ENCODE data around the gene PTTG1IP. TPM values are rescaled to one million over a fixed set of nuclear protein-coding genes. Genes with fewer than 3 reads are reported as not detected.

PTTG1IP gene
- total and polyA plus RNA-seq, 2 experiments from 2014 or later, result 676 to 814 TPM

DNA sequence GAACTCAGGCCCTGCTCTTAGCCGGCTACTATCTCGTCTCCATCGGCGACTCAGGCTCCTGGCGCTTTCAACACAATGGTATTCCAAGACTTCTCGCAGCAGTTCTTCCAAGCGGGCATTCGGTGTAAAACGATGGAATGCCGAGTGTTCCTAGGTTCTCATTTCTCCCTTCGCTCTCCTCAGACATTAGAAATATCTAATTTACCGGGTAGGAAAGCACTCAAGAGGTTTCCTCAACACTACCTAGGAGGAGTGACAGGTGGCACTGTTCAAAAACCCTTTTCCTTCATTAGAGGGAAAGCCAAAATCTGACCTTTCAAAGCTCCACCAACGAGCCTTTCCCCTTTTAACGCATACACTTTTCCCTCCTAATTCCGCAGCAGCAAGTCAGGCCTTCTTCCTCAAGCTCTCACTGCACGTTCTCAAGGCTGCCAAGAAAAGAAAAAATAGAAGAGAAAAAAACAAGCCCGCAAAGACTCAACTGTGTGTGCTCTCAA is 72.5 kb downstream of the PTTG1IP start:
- H3K27me3 ChIP-seq (replicated peaks; ENCODE audit: insufficient read depth), result no peaks in the 10 kb centered on the region
- no peaks in the 10 kb centered on the region; the same call in none of the 2 replicates for H4K20me1 ChIP-seq (ENCODE audit: insufficient read depth)
- peaks cover 18% of the 10 kb centered on the region for H3K36me3 ChIP-seq (ENCODE audit: low read depth)

DNA sequence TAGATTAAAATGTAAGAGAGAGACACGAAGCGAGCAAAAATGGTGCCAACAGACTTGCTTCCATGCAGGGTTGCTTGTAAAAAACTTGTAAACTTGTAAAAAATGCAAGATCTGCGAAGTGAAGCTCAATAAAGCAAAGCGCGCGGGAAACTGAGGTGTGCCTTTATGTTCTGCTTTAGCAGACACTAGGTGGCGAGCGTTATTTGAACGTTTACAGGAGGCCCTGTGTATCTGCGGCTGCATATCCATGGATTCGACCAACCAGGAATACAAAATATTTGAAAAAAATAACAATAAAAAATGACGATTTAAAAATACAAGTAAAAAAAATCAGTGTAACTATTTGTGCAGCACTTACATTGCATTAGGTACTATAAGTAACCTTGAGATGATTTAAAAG is 73.4 kb downstream of the PTTG1IP start:
- H4K20me1 ChIP-seq (ENCODE audit: insufficient read depth), result no peaks in the 10 kb centered on the region; the same call in none of the 2 replicates
- H3K36me3 ChIP-seq (ENCODE audit: low read depth), result peaks cover 18% of the 10 kb centered on the region

More for the DNA sequence above, 72.5 kb downstream of the PTTG1IP start:
- H3K9me3 ChIP-seq (ENCODE audit: low read depth), result no peaks in the 10 kb centered on the region
- 1 to 2% methylated on average over 17 of the region's 17 CpGs for WGBS, 2 experiments (ENCODE audit: low coverage in 1 of 2, low lambda C conversion rate in 2 of 2, missing lambda C conversion rate in 2 of 2)
- H3K9ac ChIP-seq, result peak overlapping the region; percentile 80
- peak overlapping the region; percentile 47; the same call in 1 of the 2 replicates for H3K27ac ChIP-seq
- H3K4me2 ChIP-seq (ENCODE audit: unreplicated experiment), result peak overlapping the region; percentile 97
- peaks cover 12% of the 10 kb centered on the region; the same call in 1 of the 2 replicates for H3K4me1 ChIP-seq (ENCODE audit: insufficient read depth)
- peak; percentile 61 for DNase-seq
- peak overlapping the region; percentile 94 for H2AFZ ChIP-seq
- peak overlapping the region; percentile 97 for H3K4me3 ChIP-seq
- in situ Hi-C loops (cut with MboI), result loop anchor here (10.0 kb wide), 1 partner anchor 134 kb away; no protein-coding TSS in a partner anchor
- TF ChIP-seq EZH2 (IDR thresholded peaks at IDR 0.05; ENCODE audit: insufficient read depth, poor library complexity, severe bottlenecking) (no peak), EZH2phosphoT487 (IDR thresholded peaks at IDR 0.05; ENCODE audit: insufficient read depth, low read depth) (no peak)
- no peaks in the 10 kb centered on the region for H3K9me2 ChIP-seq (ENCODE audit: insufficient read depth)
- peaks cover 17% of the 10 kb centered on the region for H3F3A ChIP-seq (ENCODE audit: insufficient read depth)
- peaks cover 92% of the 10 kb centered on the region for H3K79me2 ChIP-seq (ENCODE audit: insufficient read depth)

DNA sequence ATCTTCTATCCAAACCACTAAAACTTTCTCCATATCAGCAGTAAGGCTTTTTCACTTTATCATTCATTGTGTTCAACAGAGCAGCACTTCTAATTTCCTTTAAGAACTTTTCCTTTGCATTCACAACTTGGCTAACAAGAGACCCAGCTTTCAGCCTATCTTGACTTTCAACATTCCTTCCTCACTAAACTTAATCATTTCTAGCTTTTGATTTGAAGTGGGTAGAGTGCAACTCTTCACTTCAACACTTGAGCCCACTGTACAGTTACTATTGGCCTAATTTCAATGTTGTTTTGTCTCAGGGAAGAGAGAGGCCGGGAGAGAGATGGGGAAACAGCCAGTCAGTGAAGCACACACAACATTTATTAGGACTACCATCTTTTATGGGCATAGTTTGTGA is 73.8 kb downstream of the PTTG1IP start:
- DNase-seq, result no peak
- H3K9me3 ChIP-seq (ENCODE audit: low read depth), result no peaks in the 10 kb centered on the region
- no peak for TF ChIP-seq EZH2 (IDR thresholded peaks at IDR 0.05; ENCODE audit: insufficient read depth, poor library complexity, severe bottlenecking)
- TF ChIP-seq EZH2phosphoT487 (IDR thresholded peaks at IDR 0.05; ENCODE audit: insufficient read depth, low read depth), result no peak
- H3K27me3 ChIP-seq (replicated peaks; ENCODE audit: insufficient read depth), result no peaks in the 10 kb centered on the region
- no peaks in the 10 kb centered on the region for H3K9me2 ChIP-seq (ENCODE audit: insufficient read depth)
- peak overlapping the region; percentile 80; the same call in 1 of the 2 replicates for H3K9ac ChIP-seq
- no peaks in the 10 kb centered on the region; the same call in none of the 2 replicates for H4K20me1 ChIP-seq (ENCODE audit: insufficient read depth)
- WGBS, 2 experiments (ENCODE audit: low coverage in 1 of 2, low lambda C conversion rate in 2 of 2, missing lambda C conversion rate in 2 of 2), result 93 to 100% methylated on average over 1 of the region's 1 CpG
- H3K4me2 ChIP-seq (ENCODE audit: unreplicated experiment), result peak overlapping the region; percentile 97
- peaks cover 12% of the 10 kb centered on the region; the same call in 1 of the 2 replicates for H3K4me1 ChIP-seq (ENCODE audit: insufficient read depth)
- in situ Hi-C loops (cut with MboI), result loop anchor here (10.0 kb wide), 2 partner anchors 135 to 285 kb away; no protein-coding TSS in a partner anchor
- H3F3A ChIP-seq (ENCODE audit: insufficient read depth), result peaks cover 17% of the 10 kb centered on the region
- peaks cover 14% of the 10 kb centered on the region; the same call in 1 of the 2 replicates for H3K36me3 ChIP-seq (ENCODE audit: low read depth)
- H3K4me3 ChIP-seq, result peak overlapping the region; percentile 97; the same call in 1 of the 2 replicates
- peaks cover 92% of the 10 kb centered on the region for H3K79me2 ChIP-seq (ENCODE audit: insufficient read depth)
- no peak overlapping the region for H3K27ac ChIP-seq
- no peak overlapping the region for H2AFZ ChIP-seq

More for the DNA sequence above, 73.4 kb downstream of the PTTG1IP start:
- H3K27me3 ChIP-seq (replicated peaks; ENCODE audit: insufficient read depth), result no peaks in the 10 kb centered on the region
- no peaks in the 10 kb centered on the region for H3K9me2 ChIP-seq (ENCODE audit: insufficient read depth)
- peak overlapping the region; percentile 80 for H3K9ac ChIP-seq
- peaks cover 92% of the 10 kb centered on the region for H3K79me2 ChIP-seq (ENCODE audit: insufficient read depth)
- peak; percentile 82 for DNase-seq
- peak overlapping the region; percentile 97 for H3K4me2 ChIP-seq (ENCODE audit: unreplicated experiment)
- no peaks in the 10 kb centered on the region for H3K9me3 ChIP-seq (ENCODE audit: low read depth)
- in situ Hi-C loops (cut with MboI), result loop anchor here (10.0 kb wide), 1 partner anchor 135 kb away; no protein-coding TSS in a partner anchor
- peaks cover 17% of the 10 kb centered on the region for H3F3A ChIP-seq (ENCODE audit: insufficient read depth)
- peak overlapping the region; percentile 97 for H3K4me3 ChIP-seq
- H3K27ac ChIP-seq, result no peak overlapping the region
- WGBS, 2 experiments (ENCODE audit: low coverage in 1 of 2, low lambda C conversion rate in 2 of 2, missing lambda C conversion rate in 2 of 2), result 41% methylated on average over 12 of the region's 12 CpGs
- H2AFZ ChIP-seq, result no peak overlapping the region
- TF ChIP-seq EZH2phosphoT487 (IDR thresholded peaks at IDR 0.05; ENCODE audit: insufficient read depth, low read depth), result no peak
- TF ChIP-seq EZH2 (IDR thresholded peaks at IDR 0.05; ENCODE audit: insufficient read depth, poor library complexity, severe bottlenecking), result no peak
- peaks cover 12% of the 10 kb centered on the region; the same call in 1 of the 2 replicates for H3K4me1 ChIP-seq (ENCODE audit: insufficient read depth)

Other genes starting within 250 kb of the PTTG1IP start
- not detected in 2 replicates for gene KRTAP10-9, start 246.6 kb downstream of the PTTG1IP start, total RNA-seq (2014; rRNA removed; shearing (Covaris generic))
- not detected in 2 replicates for gene KRTAP10-9, start 246.6 kb downstream of the PTTG1IP start, polyA plus RNA-seq (2016; fragmentation: Nextera tagmentation; extraction: Ambion mirVana)
- not detected in 2 replicates for gene KRTAP10-10, start 236.3 kb downstream of the PTTG1IP start, total RNA-seq (2014; rRNA removed; shearing (Covaris generic))
- gene KRTAP10-10, start 236.3 kb downstream of the PTTG1IP start, polyA plus RNA-seq (2016; fragmentation: Nextera tagmentation; extraction: Ambion mirVana), result not detected in 2 replicates
- gene KRTAP10-11, start 227.3 kb downstream of the PTTG1IP start, total RNA-seq (2014; rRNA removed; shearing (Covaris generic)), result not detected in 2 replicates
- gene KRTAP10-11, start 227.3 kb downstream of the PTTG1IP start, polyA plus RNA-seq (2016; fragmentation: Nextera tagmentation; extraction: Ambion mirVana), result not detected in 2 replicates
- not detected in 2 replicates for gene KRTAP12-4, start 219.0 kb downstream of the PTTG1IP start, total RNA-seq (2014; rRNA removed; shearing (Covaris generic))
- gene KRTAP12-4, start 219.0 kb downstream of the PTTG1IP start, polyA plus RNA-seq (2016; fragmentation: Nextera tagmentation; extraction: Ambion mirVana), result not detected in 2 replicates
- gene KRTAP12-3, start 215.8 kb downstream of the PTTG1IP start, total RNA-seq (2014; rRNA removed; shearing (Covaris generic)), result not detected in 2 replicates
- gene KRTAP12-3, start 215.8 kb downstream of the PTTG1IP start, polyA plus RNA-seq (2016; fragmentation: Nextera tagmentation; extraction: Ambion mirVana), result not detected in 2 replicates
- gene KRTAP12-2, start 206.8 kb downstream of the PTTG1IP start, total RNA-seq (2014; rRNA removed; shearing (Covaris generic)), result not detected in 2 replicates
- not detected in 2 replicates for gene KRTAP12-2, start 206.8 kb downstream of the PTTG1IP start, polyA plus RNA-seq (2016; fragmentation: Nextera tagmentation; extraction: Ambion mirVana)
- not detected in 2 replicates for gene KRTAP12-1, start 191.5 kb downstream of the PTTG1IP start, total RNA-seq (2014; rRNA removed; shearing (Covaris generic))
- not detected in 2 replicates for gene KRTAP12-1, start 191.5 kb downstream of the PTTG1IP start, polyA plus RNA-seq (2016; fragmentation: Nextera tagmentation; extraction: Ambion mirVana)
- not detected in 2 replicates for gene KRTAP10-12, start 176.5 kb downstream of the PTTG1IP start, total RNA-seq (2014; rRNA removed; shearing (Covaris generic))
- gene KRTAP10-12, start 176.5 kb downstream of the PTTG1IP start, polyA plus RNA-seq (2016; fragmentation: Nextera tagmentation; extraction: Ambion mirVana), result not detected in 2 replicates
- gene TSPEAR, start 162.1 kb downstream of the PTTG1IP start, total RNA-seq (2014; rRNA removed; shearing (Covaris generic)), result not detected in 2 replicates
- not detected in 2 replicates for gene TSPEAR, start 162.1 kb downstream of the PTTG1IP start, polyA plus RNA-seq (2016; fragmentation: Nextera tagmentation; extraction: Ambion mirVana)
- 39.1 and 48.6 TPM in 2 replicates for gene UBE2G2, start 71.9 kb downstream of the PTTG1IP start, total RNA-seq (2014; rRNA removed; shearing (Covaris generic))
- 62.3 and 64.4 TPM in 2 replicates for gene UBE2G2, start 71.9 kb downstream of the PTTG1IP start, polyA plus RNA-seq (2016; fragmentation: Nextera tagmentation; extraction: Ambion mirVana)
- 97.3 and 110 TPM in 2 replicates for gene SUMO3, start 55.6 kb downstream of the PTTG1IP start, total RNA-seq (2014; rRNA removed; shearing (Covaris generic))
- gene SUMO3, start 55.6 kb downstream of the PTTG1IP start, polyA plus RNA-seq (2016; fragmentation: Nextera tagmentation; extraction: Ambion mirVana), result 178 TPM in 2 replicates
- 1.3 and 2.1 TPM in 2 replicates for gene ITGB2, start 47.2 kb upstream of the PTTG1IP start, total RNA-seq (2014; rRNA removed; shearing (Covaris generic))
- gene ITGB2, start 47.2 kb upstream of the PTTG1IP start, polyA plus RNA-seq (2016; fragmentation: Nextera tagmentation; extraction: Ambion mirVana), result 2.2 and 2.7 TPM in 2 replicates
- 25.6 and 34.3 TPM in 2 replicates for gene SLX9, start 66.3 kb upstream of the PTTG1IP start, total RNA-seq (2014; rRNA removed; shearing (Covaris generic))
- gene SLX9, start 66.3 kb upstream of the PTTG1IP start, polyA plus RNA-seq (2016; fragmentation: Nextera tagmentation; extraction: Ambion mirVana), result 34.4 and 35.8 TPM in 2 replicates
- gene ADARB1, start 200.9 kb upstream of the PTTG1IP start, total RNA-seq (2014; rRNA removed; shearing (Covaris generic)), result 17.4 and 22.6 TPM in 2 replicates
- gene ADARB1, start 200.9 kb upstream of the PTTG1IP start, polyA plus RNA-seq (2016; fragmentation: Nextera tagmentation; extraction: Ambion mirVana), result 16.3 and 18.7 TPM in 2 replicates